RWPE1 (cell line): ENCODE measurements around the gene ABCG4.
A peak's percentile ranks its signal among the peaks of the same experiment; 100 is the strongest.

Experiments used
- CTCF ChIA-PET: fragments of 350-600 bp; sonication (Branson Sonifier 250); formaldehyde crosslinking; extraction: SDS; loops from one replicate; lab custom pipeline; 2021; lab: Yijun Ruan, JAX
- POLR2A ChIA-PET: fragments of 400-600 bp; formaldehyde crosslinking; extraction: SDS; loops from one replicate; lab custom pipeline; 2020; ENCODE audit warnings: antibody characterized with exemption; ENCODE audit not compliant: low non-redundant PET; lab: Yijun Ruan, JAX
- DNase-seq: peaks from one replicate; pipeline ENCODE4 v3.0.0; 2012; ENCODE audit warnings: low spot score
- H3K27ac ChIP-seq: fragments of 450-650 bp; 2 replicates; pipeline ENCODE4 v1.5.1; 2017
- TF ChIP-seq, protein P1 (sequence below): fragments of 450-650 bp; conservative IDR thresholded peaks from 2 replicates; pipeline ENCODE4 v1.5.1; 2017; ENCODE audit warnings: low read depth, mild to moderate bottlenecking

The ABCG4 gene

DNA sequence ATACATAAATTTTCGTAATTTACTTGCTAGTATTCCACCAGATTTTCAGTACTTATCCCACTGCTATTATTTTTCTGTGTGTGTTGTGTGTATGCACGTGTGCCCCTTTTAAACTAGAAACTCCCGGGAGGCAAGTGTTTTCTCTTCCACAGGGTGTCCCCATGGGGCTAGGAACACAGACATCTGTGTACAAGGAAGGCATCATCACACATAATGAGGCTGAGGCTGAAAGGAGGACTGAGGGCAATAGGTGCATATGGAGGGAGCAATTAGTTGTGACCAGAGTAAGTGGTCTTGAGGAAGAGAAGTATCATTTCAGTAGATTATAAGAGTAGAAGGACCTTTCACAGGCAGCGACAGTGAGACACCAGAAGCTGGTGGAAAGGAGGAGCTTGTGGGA, 45.1 kb upstream of the ABCG4 start:
- TF ChIP-seq, protein P1, sequence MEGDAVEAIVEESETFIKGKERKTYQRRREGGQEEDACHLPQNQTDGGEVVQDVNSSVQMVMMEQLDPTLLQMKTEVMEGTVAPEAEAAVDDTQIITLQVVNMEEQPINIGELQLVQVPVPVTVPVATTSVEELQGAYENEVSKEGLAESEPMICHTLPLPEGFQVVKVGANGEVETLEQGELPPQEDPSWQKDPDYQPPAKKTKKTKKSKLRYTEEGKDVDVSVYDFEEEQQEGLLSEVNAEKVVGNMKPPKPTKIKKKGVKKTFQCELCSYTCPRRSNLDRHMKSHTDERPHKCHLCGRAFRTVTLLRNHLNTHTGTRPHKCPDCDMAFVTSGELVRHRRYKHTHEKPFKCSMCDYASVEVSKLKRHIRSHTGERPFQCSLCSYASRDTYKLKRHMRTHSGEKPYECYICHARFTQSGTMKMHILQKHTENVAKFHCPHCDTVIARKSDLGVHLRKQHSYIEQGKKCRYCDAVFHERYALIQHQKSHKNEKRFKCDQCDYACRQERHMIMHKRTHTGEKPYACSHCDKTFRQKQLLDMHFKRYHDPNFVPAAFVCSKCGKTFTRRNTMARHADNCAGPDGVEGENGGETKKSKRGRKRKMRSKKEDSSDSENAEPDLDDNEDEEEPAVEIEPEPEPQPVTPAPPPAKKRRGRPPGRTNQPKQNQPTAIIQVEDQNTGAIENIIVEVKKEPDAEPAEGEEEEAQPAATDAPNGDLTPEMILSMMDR = no peak
- ChIA-PET CTCF (no interaction called here), POLR2A (no interaction called here)
- DNase-seq = no peak
- H3K27ac ChIP-seq = peak overlapping the region; percentile 97

DNA sequence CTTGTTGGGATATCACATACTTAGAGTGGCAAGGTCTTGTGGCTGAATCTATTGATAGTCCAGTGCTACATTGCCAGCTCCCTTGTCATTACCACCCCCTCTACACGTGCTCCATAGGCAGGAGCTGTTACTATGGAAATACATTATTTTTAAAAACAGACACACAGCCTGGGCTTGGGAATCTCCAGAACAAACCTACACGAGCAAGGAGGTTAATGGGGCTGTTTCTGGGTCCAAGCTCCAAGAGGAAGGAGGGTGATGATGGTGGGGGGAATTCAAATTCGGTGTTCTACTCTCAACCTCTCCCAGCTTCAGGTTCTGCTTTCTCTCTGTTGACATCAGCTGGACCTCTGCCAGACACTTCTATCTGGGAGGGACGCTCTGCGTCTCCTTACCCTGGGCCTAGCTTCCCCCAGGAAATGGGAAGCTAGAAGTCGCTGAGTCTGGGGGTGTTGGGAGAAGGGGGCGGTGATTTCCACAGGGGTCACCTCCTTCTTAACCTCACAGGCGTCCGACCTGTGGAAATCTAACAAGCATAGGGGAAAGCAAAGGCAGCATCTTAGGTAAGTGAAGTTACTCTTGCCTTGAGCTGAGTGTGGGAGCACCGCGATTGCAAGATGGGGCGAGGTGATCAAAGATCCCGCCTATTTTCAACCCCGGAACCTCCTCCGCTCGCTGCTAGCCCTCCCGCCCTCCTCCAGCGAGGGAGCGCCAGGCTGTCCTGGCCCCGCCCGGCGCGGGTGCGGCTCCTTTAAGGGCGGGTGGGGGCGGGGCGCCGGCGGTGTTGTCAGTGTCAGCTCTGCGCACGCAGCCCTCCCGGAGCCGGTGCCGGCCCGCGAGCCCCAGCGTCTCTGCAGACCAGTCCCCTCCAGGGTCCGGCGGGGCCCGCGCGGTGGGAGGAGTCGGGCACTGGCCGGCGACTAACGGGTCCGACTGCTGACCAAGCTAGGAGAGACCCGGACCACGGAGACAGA, 42.0 kb upstream of the ABCG4 start, which contains the start of gene C2CD2L:
Gene C2CD2L (plus strand): TSS at position 781 of the 974 bp plus-strand sequence. CDS start 398 bp downstream, outside the sequence.
- H3K27ac ChIP-seq = peak within 1 kb of the TSS; percentile 87
- CTCF ChIA-PET = interaction anchor here (0.6 to 1.1 kb wide), 3 partner anchors 12 to 535 kb away, joined by 3 read pairs; partner anchors contain the start of gene CBL
- POLR2A ChIA-PET = no interaction called here
- TF ChIP-seq, protein P1 = no peak
- DNase-seq = peak; percentile 91

- ChIA-PET CTCF (interaction anchor here (1.0 to 1.1 kb wide), 2 partner anchors 12 to 98 kb away, joined by 3 read pairs; partner anchors contain the start of gene CBL), POLR2A (interaction anchor here (0.5 kb wide), 1 partner anchor 11 kb away, joined by 4 read pairs; no protein-coding TSS in a partner anchor)
- peak overlapping the region; percentile 87 for H3K27ac ChIP-seq
- DNase-seq = peak; percentile 24
- TF ChIP-seq, protein P1 = no peak
Observed at GRCh38 chr11:119107538-119108145, 41.2 kb upstream of the ABCG4 start.

- TF ChIP-seq, protein P1 = no peak
- ChIA-PET CTCF (interaction anchor here (0.5 kb wide), 1 partner anchor 12 kb away, joined by 3 read pairs; no protein-coding TSS in a partner anchor), POLR2A (interaction anchor here (0.5 kb wide), 1 partner anchor 11 kb away, joined by 4 read pairs; no protein-coding TSS in a partner anchor)
- H3K27ac ChIP-seq = peak overlapping the region; percentile 87
- peak; percentile 81 for DNase-seq
Observed at GRCh38 chr11:119108146-119108856, 40.6 kb upstream of the ABCG4 start.

GRCh38 chr11:119108857-119109221, 40.0 kb upstream of the ABCG4 start:
- ChIA-PET CTCF (interaction anchor here (0.5 to 0.9 kb wide), 2 partner anchors 9 to 12 kb away, joined by 3 read pairs; no protein-coding TSS in a partner anchor), POLR2A (no interaction called here)
- H3K27ac ChIP-seq = peak overlapping the region; percentile 87
- DNase-seq = no peak
- TF ChIP-seq, protein P1 = no peak

- no peak overlapping the region for H3K27ac ChIP-seq
- ChIA-PET POLR2A (no interaction called here), CTCF (interaction anchor here (0.9 kb wide), 1 partner anchor 8 kb away, joined by 3 read pairs; no protein-coding TSS in a partner anchor)
- TF ChIP-seq, protein P1 = no peak
- no peak for DNase-seq
Observed at GRCh38 chr11:119109843-119110242, 39.0 kb upstream of the ABCG4 start.
